K562 (cell line): ENCODE measurements around the gene ZBTB20. TPM values are rescaled to one million over a fixed set of nuclear protein-coding genes. Genes with fewer than 3 reads are reported as not detected.

Source experiments
- ATAC-seq: fragments of 200-7000 bp; cut with Tn5 transposase; 3 replicates; pipeline ENCODE4 v1.9.1; 2020; ENCODE audit warnings: moderate library complexity
- BruUV-seq: library from RNA; stranded (reverse); fragments of 400-500 nt; replicated peaks from 2 replicates; lab custom pipeline; 2021; lab: Mats Ljungman, UMichigan
- CTCF ChIA-PET: fragments of 300-600 bp; formaldehyde crosslinking; extraction: SDS; loops from one replicate; lab custom pipeline; 2021; ENCODE audit warnings: low intra/inter-chr PET ratio; lab: Yijun Ruan, JAX
- POLR2A ChIA-PET: fragments of 300-600, 350-650 bp; sonication (Branson Sonifier 250); formaldehyde crosslinking; extraction: SDS; loops from one replicate; lab custom pipeline; 2021; ENCODE audit warnings: antibody characterized with exemption, inconsistent platforms; lab: Yijun Ruan, JAX
- DNase-seq, 4 experiments: peaks; one replicate each; pipeline versions ENCODE4 v3.0.0 to v3.0.0-alpha.2; 2011 to 2018; ENCODE audit warnings: low spot score in 3 of 4, mixed read lengths in 3 of 4; ENCODE audit errors: extremely low read depth in 1 of 4
- FAIRE-seq: peaks from 2 replicates; lab custom pipeline; 2011; peaks lifted over from hg19 to GRCh38; lab: Jason Lieb, UNC
- H2AFZ ChIP-seq: 2 replicates; pipeline ENCODE4 v1.6.0; 2011; ENCODE audit warnings: low read depth, low read length, control low read depth, inconsistent platforms
- H3K27ac ChIP-seq: fragments of 200-600 bp; 3 replicates; pipeline ENCODE4 v1.8.0; 2011; ENCODE audit warnings: low read depth, mild to moderate bottlenecking, control low read depth, inconsistent platforms, low read length, moderate library complexity, mixed read lengths; ENCODE audit errors: extremely low read depth
- H3K27me3 ChIP-seq, 2 experiments: fragments of 300-600 bp in 1 of 2; 2 replicates in 1 of 2; 3 replicates in 1 of 2; pipeline versions ENCODE4 v1.6.0 to v1.8.0; 2011; ENCODE audit warnings: inconsistent platforms in 2 of 2, low read length in 2 of 2, mild to moderate bottlenecking in 1 of 2, mixed read lengths in 1 of 2, moderate library complexity in 1 of 2; ENCODE audit not compliant: control insufficient read depth in 2 of 2, insufficient read depth in 2 of 2
- H3K36me3 ChIP-seq: fragments of 300-600 bp; 3 replicates; pipeline ENCODE4 v1.8.0; 2011; ENCODE audit warnings: mild to moderate bottlenecking, low read length, inconsistent platforms; ENCODE audit not compliant: control insufficient read depth, insufficient read depth
- H3K4me1 ChIP-seq, 2 experiments: fragments of 200-600 bp in 1 of 2; replicated peaks in 1 of 2; 2 replicates in 1 of 2; 3 replicates in 1 of 2; pipeline versions ENCODE4 v1.5.1 to v1.8.0; 2011; ENCODE audit warnings: inconsistent platforms in 2 of 2, low read length in 2 of 2, mild to moderate bottlenecking in 1 of 2, mixed read lengths in 1 of 2, moderate library complexity in 1 of 2; ENCODE audit not compliant: control insufficient read depth in 2 of 2, insufficient read depth in 2 of 2
- H3K4me2 ChIP-seq: 2 replicates; pipeline ENCODE4 v1.6.1; 2011; ENCODE audit warnings: low read length, control low read depth, inconsistent platforms, mixed read lengths; ENCODE audit not compliant: insufficient read depth
- H3K4me3 ChIP-seq: fragments of 200-600 bp; sonication (generic), shearing (Covaris generic); 2 replicates; pipeline ENCODE4 v1.5.1; 2016; ENCODE audit warnings: control low read depth, inconsistent platforms
- H3K79me2 ChIP-seq: fragments of 200-600 bp; 3 replicates; pipeline ENCODE4 v1.8.0; 2011; ENCODE audit warnings: low read length, inconsistent platforms; ENCODE audit not compliant: control insufficient read depth, insufficient read depth
- H3K9ac ChIP-seq, 2 experiments: 2 replicates each; pipeline versions ENCODE4 v1.6.0 to v1.6.1; 2011; ENCODE audit warnings: low read depth in 2 of 2, low read length in 2 of 2, control low read depth in 1 of 2, inconsistent platforms in 1 of 2, mild to moderate bottlenecking in 1 of 2, mixed read lengths in 1 of 2; ENCODE audit not compliant: insufficient read depth in 1 of 2
- H3K9me1 ChIP-seq: one replicate; pipeline ENCODE4 v1.6.0; 2011; ENCODE audit warnings: inconsistent platforms, mild to moderate bottlenecking, low read length, moderate library complexity; ENCODE audit not compliant: control insufficient read depth, insufficient read depth
- H3K9me3 ChIP-seq: replicated peaks from 2 replicates; pipeline ENCODE4 v1.5.1; 2011; ENCODE audit warnings: low read depth, low read length, inconsistent platforms; ENCODE audit not compliant: control insufficient read depth, insufficient read depth
- H4K20me1 ChIP-seq: replicated peaks from 2 replicates; pipeline ENCODE4 v1.6.1; 2011; ENCODE audit warnings: low read length, inconsistent platforms, mixed read lengths; ENCODE audit not compliant: control insufficient read depth, insufficient read depth
- BHLHE40 ChIP-seq: IDR thresholded peaks from 2 replicates; pipeline ENCODE4 v1.6.1; 2011; ENCODE audit warnings: low read length, improper control_type of control experiment
- RNF219 ChIP-seq: fragments of 250-450 bp; sonication (Bioruptor Pico); IDR thresholded peaks from 2 replicates; pipeline ENCODE4 v1.5.0; 2022; ENCODE audit warnings: mild to moderate bottlenecking
- YY1 ChIP-seq, 3 experiments: IDR thresholded peaks; 2 replicates each; pipeline ENCODE4 v1.6.1; 2011; ENCODE audit warnings: low read length in 2 of 3, mild to moderate bottlenecking in 2 of 3, moderate library complexity in 2 of 3, borderline replicate concordance in 1 of 3, control low read depth in 1 of 3, low read depth in 1 of 3; ENCODE audit not compliant: insufficient read depth in 3 of 3, insufficient replicate concordance in 2 of 3, control insufficient read depth in 1 of 3, insufficient read length in 1 of 3; ENCODE audit errors: extremely low read depth in 1 of 3
- WGBS: fragments of 100-300 bp; shearing (Covaris generic); methylation state at CpG from one replicate; pipeline ENCODE4 v1.1.6; 2016; ENCODE audit warnings: low coverage, mixed read lengths; ENCODE audit not compliant: insufficient coverage; ENCODE audit errors: missing lambda C conversion rate; 5-methylcytosine and 5-hydroxymethylcytosine counted together
- in situ Hi-C: fragments of 300-500 bp; cut with MboI; formaldehyde crosslinking; loops from 4 replicates; pipeline ENCODE4 v1.15.0; 2018; ENCODE audit warnings: inconsistent platforms, mixed read lengths
- intact Hi-C: fragments of 100-400 bp; cut with micrococcal nuclease; formaldehyde crosslinking; loops from 2 replicates; pipeline ENCODE4 v1.14.2; 2022
- polyA plus RNA-seq, 8 experiments: library from polyadenylated mRNA; depleted of rRNA in 4 of 8; stranded (reverse) in 5 of 8; unstranded in 3 of 8; fragments of >200 nt; fragmentation: Nextera tagmentation in 2 of 8; fragmentation: Illumina TruSeq in 1 of 8; extraction: Ambion mirVana in 2 of 8; extraction: Trizol in 1 of 8; gene quantifications; 2 replicates each; pipeline versions ENCODE4 v1.2.1 to v1.2.3, GENCODE V29; 2011 to 2014; ENCODE audit warnings: inconsistent platforms in 1 of 8, missing spikeins in 1 of 8
- total RNA-seq, 7 experiments: library from RNA; depleted of rRNA in 6 of 7; stranded (reverse); fragments of >200 nt in 6 of 7; fragmentation: Illumina TruSeq in 2 of 7; extraction: Trizol in 2 of 7; gene quantifications; 2 replicates each; pipeline versions ENCODE4 v1.2.1 to v1.2.3, GENCODE V29; 2011 to 2021; ENCODE audit warnings: low replicate concordance in 1 of 7

The ZBTB20 gene
- total and polyA plus RNA-seq, 9 of the 15 experiments (the other 6 are each of a cell fraction or from before 2014, with no cell fraction given) = 0.17 to 1.7 (median 0.45) TPM

DNA sequence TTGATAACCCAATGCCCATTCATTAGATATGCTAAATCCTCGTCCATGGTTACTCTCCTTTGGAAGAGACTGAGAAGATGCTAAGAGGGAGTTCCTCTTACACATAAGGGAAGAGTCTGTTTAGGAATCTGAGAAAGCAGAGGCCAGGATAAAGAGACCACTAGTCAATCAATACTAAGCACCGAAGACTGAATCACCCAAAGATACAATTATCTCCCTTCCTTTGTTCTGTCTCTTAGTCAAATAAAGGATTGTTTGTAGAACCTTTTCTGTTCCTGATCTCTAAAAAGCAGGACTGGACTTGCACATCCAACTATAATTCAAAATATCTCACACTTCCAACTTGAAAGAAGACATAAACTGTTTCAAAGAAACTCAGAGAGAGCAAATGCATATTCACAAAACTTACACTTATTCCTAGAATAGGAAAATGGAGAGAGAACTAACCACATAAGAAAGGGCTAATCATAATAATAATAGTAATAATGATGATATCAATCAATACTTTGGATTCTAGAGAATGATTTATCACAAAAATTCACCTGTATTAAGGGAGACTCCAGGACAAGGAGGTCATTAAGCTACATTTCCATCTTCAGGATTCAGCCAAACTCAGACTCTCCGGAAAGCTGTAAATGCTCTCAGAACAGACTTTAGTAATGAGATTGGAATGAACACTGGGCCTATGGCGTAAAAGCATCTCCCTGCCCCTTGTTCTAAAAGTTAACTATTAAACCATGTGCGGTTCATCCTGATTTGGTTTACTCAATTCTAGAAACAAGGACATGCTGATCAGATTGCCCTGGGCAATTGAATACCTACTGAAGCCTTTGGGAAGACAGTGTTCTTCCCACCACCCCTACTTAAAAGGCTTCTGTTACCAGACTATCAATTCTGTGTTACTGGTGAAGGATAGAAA lies 401.5 kb downstream of the ZBTB20 start:
- no peak for FAIRE-seq
- DNase-seq = no peak
- no peak overlapping the region for H3K4me2 ChIP-seq
- no peak for TF ChIP-seq BHLHE40
- no TSS peak for BruUV-seq
- H3K36me3 ChIP-seq = no peaks in the 10 kb centered on the region
- CTCF ChIA-PET = no interaction called here
- H3K4me3 ChIP-seq = no peak overlapping the region
- no peak overlapping the region for H3K9ac ChIP-seq
- H3K9me1 ChIP-seq = no peaks in the 10 kb centered on the region
- POLR2A ChIA-PET = no interaction called here
- H3K27ac ChIP-seq = no peak overlapping the region
- no peaks in the 10 kb centered on the region for H3K79me2 ChIP-seq
- H3K9me3 ChIP-seq = no peaks in the 10 kb centered on the region
- intact Hi-C loops = no loop called here
- no peak for ATAC-seq
- in situ Hi-C loops = no loop called here
- WGBS = 17% methylated on average over 5 of the region's 5 CpGs
- no peaks in the 10 kb centered on the region for H4K20me1 ChIP-seq
- no peaks in the 10 kb centered on the region for H3K27me3 ChIP-seq
- H2AFZ ChIP-seq = no peak overlapping the region
- H3K4me1 ChIP-seq = no peaks in the 10 kb centered on the region

GRCh38 chr3:114743746-114744485 lies 403.2 kb downstream of the ZBTB20 start:
- no peaks in the 10 kb centered on the region for H3K9me1 ChIP-seq
- FAIRE-seq (no peak), ATAC-seq (no peak), DNase-seq (no peak)
- no peak overlapping the region for H3K4me3 ChIP-seq
- ChIA-PET POLR2A (no interaction called here), CTCF (no interaction called here)
- H4K20me1 ChIP-seq = no peaks in the 10 kb centered on the region
- WGBS = 6% methylated on average over 5 of the region's 5 CpGs
- no peaks in the 10 kb centered on the region for H3K9me3 ChIP-seq
- H3K27ac ChIP-seq = no peak overlapping the region
- intact Hi-C loops = no loop called here
- H3K79me2 ChIP-seq = no peaks in the 10 kb centered on the region
- H3K9ac ChIP-seq = no peak overlapping the region
- H3K27me3 ChIP-seq = no peaks in the 10 kb centered on the region
- TF ChIP-seq RNF219 (no peak), YY1 (IDR thresholded peaks at IDR 0.05; ENCODE audit: borderline replicate concordance in 1 of 3, control insufficient read depth in 1 of 3, extremely low read depth in 1 of 3, insufficient read depth in 3 of 3, insufficient read length in 1 of 3, insufficient replicate concordance in 2 of 3, low read depth in 1 of 3, low read length in 2 of 3) (no peak)
- TF ChIP-seq, all 486 proteins: peak for 0
- Histone ChIP-seq H3K36me3 (no peaks in the 10 kb centered on the region), H3K4me2 (no peak overlapping the region), H3K4me1 (no peaks in the 10 kb centered on the region), H2AFZ (no peak overlapping the region)
- BruUV-seq = no TSS peak
- in situ Hi-C loops = no loop called here
